Ovary (tissue), 3 donors: ENCODE results near the gene CHERP.

ENCODE experiments used
- EP300 ChIP-seq: sonication (generic); formaldehyde crosslinking; IDR thresholded peaks from one replicate; pipeline ENCODE4 v1.6.1; 2017; ENCODE audit warnings: antibody characterized with exemption
- POLR2A ChIP-seq: fragments of 450-650 bp; IDR thresholded peaks from one replicate; pipeline ENCODE4 v1.6.1; 2017; ENCODE audit warnings: antibody characterized with exemption, mild to moderate bottlenecking, moderate library complexity
- TF ChIP-seq, protein P1 (sequence below), 3 donors: fragments of 450-650 bp in 2 of 3; fragments of 200-600 bp in 1 of 3; IDR thresholded peaks; one replicate each; pipeline versions ENCODE4 v1.5.1 to v1.8.0; 2016 to 2022; ENCODE audit warnings: antibody characterized with exemption in 3 of 3, mild to moderate bottlenecking in 1 of 3
- donor health status: DM: no; HTN: no; CAD: no.

DNA sequence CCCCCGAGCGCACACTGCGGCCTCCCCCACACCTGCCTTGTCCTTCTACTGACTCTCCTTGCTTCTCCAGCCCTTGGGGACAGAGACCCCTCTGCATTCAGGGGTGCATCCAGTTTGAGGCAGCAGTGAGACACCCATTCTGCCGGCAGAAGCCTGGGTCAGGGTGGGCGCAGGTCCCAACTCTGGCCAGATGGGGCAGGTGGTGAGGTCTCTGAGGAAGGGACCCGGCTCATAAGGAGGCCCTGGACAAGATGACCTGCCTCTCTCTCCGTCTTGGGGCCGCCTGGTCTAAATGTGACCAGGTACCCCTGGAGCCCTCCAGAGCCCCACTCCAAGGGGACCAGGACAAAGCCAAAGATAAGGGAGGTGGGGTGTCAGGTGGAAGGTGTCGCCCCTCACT lies 6.1 kb downstream of the CHERP start:
- TF ChIP-seq, protein P1, sequence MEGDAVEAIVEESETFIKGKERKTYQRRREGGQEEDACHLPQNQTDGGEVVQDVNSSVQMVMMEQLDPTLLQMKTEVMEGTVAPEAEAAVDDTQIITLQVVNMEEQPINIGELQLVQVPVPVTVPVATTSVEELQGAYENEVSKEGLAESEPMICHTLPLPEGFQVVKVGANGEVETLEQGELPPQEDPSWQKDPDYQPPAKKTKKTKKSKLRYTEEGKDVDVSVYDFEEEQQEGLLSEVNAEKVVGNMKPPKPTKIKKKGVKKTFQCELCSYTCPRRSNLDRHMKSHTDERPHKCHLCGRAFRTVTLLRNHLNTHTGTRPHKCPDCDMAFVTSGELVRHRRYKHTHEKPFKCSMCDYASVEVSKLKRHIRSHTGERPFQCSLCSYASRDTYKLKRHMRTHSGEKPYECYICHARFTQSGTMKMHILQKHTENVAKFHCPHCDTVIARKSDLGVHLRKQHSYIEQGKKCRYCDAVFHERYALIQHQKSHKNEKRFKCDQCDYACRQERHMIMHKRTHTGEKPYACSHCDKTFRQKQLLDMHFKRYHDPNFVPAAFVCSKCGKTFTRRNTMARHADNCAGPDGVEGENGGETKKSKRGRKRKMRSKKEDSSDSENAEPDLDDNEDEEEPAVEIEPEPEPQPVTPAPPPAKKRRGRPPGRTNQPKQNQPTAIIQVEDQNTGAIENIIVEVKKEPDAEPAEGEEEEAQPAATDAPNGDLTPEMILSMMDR (IDR thresholded peaks at IDR 0.05): no peak
- TF ChIP-seq POLR2A (no peak), EP300 (no peak)
